Activated CD8-positive, alpha-beta memory T cell treated with anti-CD3 and anti-CD28 coated beads, Interleukin-2, amount 50 U/mL, for 1 hour (primary cell): ENCODE results near the gene SERPINA1.

Source experiments
- DNase-seq: peaks from one replicate; pipeline ENCODE4 v3.0.0-alpha.2; 2020; ENCODE audit errors: extremely low read depth

Gene SERPINA1

DNA sequence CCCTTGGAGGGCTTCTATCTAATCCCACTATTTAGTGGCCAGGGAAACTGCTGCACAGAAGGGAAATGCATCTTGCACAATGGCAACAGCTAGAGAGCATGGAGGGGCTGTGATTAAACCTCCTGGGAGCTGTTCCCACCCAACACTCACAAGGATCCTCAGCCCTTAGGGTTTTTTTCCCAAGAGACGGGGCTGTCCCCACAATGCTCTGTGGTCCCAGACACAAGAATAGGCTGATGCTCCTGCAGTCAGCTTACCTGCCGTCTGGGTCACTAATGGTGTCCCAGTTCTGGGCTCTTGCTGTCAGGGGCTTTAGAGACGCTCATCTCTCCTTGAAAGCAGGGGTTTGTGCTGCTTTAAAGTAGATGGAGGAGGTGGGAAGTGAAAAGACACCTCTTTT lies 4.6 kb downstream of the SERPINA1 start:
- DNase-seq = no peak

DNA sequence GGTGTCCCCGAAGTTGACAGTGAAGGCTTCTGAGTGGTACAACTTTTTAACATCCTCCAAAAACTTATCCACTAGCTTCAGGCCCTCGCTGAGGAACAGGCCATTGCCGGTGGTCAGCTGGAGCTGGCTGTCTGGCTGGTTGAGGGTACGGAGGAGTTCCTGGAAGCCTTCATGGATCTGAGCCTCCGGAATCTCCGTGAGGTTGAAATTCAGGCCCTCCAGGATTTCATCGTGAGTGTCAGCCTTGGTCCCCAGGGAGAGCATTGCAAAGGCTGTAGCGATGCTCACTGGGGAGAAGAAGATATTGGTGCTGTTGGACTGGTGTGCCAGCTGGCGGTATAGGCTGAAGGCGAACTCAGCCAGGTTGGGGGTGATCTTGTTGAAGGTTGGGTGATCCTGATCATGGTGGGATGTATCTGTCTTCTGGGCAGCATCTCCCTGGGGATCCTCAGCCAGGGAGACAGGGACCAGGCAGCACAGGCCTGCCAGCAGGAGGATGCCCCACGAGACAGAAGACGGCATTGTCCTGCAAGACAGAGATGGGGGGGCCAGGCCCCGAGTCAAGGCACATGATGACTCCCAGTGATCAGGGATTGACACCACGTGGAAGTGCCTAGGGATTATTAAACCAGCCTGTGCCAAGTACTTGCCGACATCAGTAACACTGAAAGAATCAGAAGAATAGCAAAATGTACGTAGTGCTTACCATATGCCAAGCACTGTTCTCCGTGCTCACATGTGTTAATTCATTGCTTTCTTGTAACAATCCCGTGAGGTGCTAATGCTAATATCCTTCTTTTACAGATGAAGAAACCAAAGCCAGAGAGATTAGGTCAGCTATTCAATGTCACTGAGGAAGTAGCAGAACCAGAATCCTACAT lies 5.4 kb downstream of the SERPINA1 start:
- no peak for DNase-seq

GRCh38 chr14:94382099-94382715 lies 6.2 kb downstream of the SERPINA1 start:
- DNase-seq = no peak

- no peak for DNase-seq
Measured at GRCh38 chr14:94381149-94382030, 7.0 kb downstream of the SERPINA1 start.

DNA sequence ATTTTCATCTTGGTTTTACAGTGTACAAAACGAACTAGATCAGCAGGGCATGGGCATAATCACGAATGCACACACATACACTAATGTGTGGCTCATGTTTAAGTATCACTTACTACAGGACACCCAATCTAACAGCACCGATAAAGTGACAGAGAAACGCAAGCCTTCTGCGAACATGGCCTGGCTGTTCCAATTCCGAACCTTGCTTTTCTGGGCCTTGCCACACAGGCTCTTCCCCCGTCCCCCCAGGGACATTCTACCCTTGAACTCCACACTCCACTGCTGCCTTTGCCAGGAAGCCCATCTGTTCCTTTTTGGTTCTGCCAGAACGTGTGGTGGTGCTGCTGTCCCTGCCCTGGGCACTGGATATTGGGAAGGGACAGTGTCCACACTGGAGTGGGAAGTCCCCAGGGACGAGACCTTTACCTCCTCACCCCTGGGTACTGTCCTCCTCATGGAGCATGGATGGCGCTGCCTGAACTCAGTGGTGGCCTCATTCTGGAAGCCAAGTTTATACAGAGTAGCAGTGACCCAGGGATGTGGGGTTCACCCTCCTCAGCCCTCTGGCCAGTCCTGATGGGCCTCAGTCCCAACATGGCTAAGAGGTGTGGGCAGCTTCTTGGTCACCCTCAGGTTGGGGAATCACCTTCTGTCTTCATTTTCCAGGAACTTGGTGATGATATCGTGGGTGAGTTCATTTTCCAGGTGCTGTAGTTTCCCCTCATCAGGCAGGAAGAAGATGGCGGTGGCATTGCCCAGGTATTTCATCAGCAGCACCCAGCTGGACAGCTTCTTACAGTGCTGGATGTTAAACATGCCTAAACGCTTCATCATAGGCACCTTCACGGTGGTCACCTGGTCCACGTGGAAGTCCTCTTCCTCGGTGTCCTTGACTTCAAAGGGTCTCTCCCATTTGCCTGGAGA lies 7.9 kb downstream of the SERPINA1 start:
- no peak for DNase-seq

GRCh38 chr14:94379291-94380224 lies 8.8 kb downstream of the SERPINA1 start:
- DNase-seq = no peak

GRCh38 chr14:94378527-94379290 lies 9.7 kb downstream of the SERPINA1 start:
- no peak for DNase-seq

- no peak for DNase-seq
Measured at GRCh38 chr14:94377866-94378470, 10.4 kb downstream of the SERPINA1 start.

GRCh38 chr14:94376976-94377865 lies 11.2 kb downstream of the SERPINA1 start:
- no peak for DNase-seq

GRCh38 chr14:94376108-94376975 lies 12.1 kb downstream of the SERPINA1 start:
- no peak for DNase-seq

DNA sequence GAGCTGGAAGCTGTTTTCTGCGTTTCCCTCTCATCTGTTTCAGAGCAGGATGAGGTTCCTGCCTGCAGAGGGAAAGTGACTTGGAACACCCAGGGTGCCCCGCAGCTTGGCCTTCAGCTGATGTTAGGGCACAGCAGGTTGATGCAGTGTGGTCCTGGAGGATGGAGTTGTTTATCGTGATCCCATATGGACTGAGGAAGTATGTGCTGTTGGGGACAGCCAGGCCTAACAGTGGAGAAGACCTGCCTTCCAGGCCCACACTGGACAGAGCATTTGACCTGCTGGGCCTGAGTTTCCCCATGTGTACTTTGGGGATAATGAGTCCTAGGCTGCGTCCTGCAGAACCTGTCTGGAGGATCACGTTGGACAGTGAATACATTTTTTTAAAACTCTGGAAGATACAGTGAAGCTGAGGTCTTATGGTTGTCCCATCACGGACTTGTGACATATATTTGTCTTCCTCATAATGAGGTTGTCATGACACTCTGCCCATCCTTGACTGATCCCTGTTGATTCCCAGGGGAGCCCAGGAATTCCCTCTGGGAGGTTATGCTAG lies 12.8 kb downstream of the SERPINA1 start:
- DNase-seq = no peak

DNA sequence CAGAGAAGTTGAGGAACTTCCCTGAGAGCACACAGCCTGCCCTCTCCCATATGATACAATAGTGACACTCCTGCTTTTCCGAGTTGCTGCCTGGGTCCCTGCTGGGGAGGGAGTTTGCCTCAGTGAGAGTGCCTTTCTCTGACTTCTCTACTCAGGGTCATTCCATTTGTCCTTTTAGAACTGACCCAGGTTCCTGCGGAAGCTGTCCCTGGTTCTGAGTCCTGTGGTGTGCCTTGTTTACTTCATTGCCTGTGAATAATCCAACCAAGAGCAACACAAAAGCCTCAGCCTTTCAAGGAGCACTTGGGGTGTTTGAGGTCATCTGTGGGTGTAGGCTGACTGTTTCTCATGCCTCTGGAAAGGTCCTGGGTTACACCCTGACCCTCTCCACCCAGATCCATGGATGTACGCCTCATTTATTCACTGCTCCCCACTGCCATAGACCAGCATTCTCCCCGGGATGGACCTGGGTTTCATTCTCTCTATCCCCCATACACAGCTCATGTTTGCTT lies 13.6 kb downstream of the SERPINA1 start:
- no peak for DNase-seq

DNA sequence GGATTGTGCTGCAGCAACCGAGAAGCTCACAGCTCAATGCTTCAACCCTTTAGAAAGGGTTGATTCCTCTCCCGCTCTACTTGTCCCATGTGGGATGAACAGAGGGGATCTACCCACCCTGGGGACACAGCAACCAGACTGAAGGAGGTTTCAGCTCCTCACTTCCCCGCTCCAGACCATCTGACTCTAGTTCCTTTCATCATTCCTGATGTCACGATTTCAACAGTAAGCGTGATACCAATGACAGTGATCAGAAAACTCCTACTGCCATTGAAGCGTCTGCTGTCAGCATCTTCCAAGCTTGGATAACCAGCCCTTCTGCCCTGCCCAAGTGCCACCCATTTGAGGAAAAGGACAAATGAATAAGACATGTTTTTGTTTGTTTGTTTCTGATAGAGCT lies 14.3 kb downstream of the SERPINA1 start:
- no peak for DNase-seq

- DNase-seq = no peak
Measured at GRCh38 chr14:94373708-94374107, 14.7 kb downstream of the SERPINA1 start.

- DNase-seq = no peak
Measured at GRCh38 chr14:94372021-94372605, 16.3 kb downstream of the SERPINA1 start.

DNA sequence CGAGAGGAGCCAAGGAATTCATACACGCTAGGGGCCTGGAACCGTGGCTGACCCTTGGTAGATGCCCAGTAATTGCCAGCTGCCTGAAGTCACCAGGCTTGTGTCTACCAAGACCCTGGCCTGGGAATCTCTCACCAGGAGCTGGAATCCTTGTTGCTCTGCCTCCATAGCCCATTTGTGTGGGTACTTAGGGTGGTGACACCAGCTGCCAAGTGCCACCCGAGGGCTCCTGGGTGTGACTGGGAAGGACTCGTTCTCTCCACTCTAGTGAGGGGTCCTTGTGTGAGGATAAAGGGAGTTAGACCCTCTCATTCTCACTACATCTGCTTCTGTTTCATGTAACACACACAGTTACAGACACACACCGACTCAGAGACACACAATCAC lies 17.9 kb downstream of the SERPINA1 start:
- no peak for DNase-seq
